ENCODE measurements around the gene COX15.
A peak's percentile ranks its signal among the peaks of the same experiment; 100 is the strongest.

DNA sequence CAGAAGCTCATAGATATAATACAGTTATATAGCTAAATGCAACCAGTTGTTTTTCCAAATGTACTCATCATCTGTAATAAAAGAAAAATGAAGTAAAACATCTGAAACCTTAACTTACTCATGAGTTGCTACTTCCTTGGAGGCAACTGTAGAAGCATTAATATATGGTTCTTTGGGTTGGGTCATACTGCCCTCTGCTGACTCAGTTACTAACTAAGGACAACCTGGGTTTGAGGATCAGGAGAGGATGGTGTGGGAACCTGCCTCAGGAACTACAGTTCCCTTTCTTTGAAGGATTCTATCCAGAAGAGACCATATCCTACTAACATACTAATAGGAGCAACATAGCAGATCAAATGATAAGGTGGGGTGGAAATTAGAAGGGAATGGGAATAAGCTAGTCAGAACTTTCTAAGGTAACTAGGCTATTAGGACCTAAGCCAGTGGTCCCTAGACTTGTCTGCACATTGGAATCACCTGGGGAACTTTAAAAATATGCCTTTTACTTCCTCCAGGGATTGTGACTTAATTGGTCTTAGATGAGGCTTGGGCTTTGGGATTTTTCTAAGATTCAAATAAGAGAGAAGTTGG, 20.7 kb downstream of the COX15 start:
- no peak for TF ChIP-seq MAFK (IDR thresholded peaks at IDR 0.05; ENCODE audit: partially characterized antibody)
- TF ChIP-seq, protein P1, sequence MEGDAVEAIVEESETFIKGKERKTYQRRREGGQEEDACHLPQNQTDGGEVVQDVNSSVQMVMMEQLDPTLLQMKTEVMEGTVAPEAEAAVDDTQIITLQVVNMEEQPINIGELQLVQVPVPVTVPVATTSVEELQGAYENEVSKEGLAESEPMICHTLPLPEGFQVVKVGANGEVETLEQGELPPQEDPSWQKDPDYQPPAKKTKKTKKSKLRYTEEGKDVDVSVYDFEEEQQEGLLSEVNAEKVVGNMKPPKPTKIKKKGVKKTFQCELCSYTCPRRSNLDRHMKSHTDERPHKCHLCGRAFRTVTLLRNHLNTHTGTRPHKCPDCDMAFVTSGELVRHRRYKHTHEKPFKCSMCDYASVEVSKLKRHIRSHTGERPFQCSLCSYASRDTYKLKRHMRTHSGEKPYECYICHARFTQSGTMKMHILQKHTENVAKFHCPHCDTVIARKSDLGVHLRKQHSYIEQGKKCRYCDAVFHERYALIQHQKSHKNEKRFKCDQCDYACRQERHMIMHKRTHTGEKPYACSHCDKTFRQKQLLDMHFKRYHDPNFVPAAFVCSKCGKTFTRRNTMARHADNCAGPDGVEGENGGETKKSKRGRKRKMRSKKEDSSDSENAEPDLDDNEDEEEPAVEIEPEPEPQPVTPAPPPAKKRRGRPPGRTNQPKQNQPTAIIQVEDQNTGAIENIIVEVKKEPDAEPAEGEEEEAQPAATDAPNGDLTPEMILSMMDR (IDR thresholded peaks at IDR 0.05), result peak; percentile 65
- no peak for TF ChIP-seq HDAC2 (IDR thresholded peaks at IDR 0.05)
- TF ChIP-seq POLR2A (IDR thresholded peaks at IDR 0.05; ENCODE audit: low read length), result no peak
- TF ChIP-seq ZNF302 (CRISPR knock-in tag; IDR thresholded peaks at IDR 0.05), result no peak
- TF ChIP-seq, protein P2, sequence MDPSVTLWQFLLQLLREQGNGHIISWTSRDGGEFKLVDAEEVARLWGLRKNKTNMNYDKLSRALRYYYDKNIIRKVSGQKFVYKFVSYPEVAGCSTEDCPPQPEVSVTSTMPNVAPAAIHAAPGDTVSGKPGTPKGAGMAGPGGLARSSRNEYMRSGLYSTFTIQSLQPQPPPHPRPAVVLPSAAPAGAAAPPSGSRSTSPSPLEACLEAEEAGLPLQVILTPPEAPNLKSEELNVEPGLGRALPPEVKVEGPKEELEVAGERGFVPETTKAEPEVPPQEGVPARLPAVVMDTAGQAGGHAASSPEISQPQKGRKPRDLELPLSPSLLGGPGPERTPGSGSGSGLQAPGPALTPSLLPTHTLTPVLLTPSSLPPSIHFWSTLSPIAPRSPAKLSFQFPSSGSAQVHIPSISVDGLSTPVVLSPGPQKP (IDR thresholded peaks at IDR 0.05; ENCODE audit: low read depth, low read length), result no peak
- TF ChIP-seq CHD2 (IDR thresholded peaks at IDR 0.05; ENCODE audit: low read length, partially characterized antibody), result no peak

All from A549 (cell line).